K562 (cell line): Measurements from ENCODE around the gene HDAC5. TPM values are rescaled to one million over a fixed set of nuclear protein-coding genes. Genes with fewer than 3 reads are reported as not detected.
"Not testable (repeated sequence)": the region's sequence is repeated elsewhere in the genome, so short reads cannot be mapped to it uniquely, and the experiment has no call there.

Experiments used
- ATAC-seq: fragments of 200-7000 bp; cut with Tn5 transposase; 3 replicates; pipeline ENCODE4 v1.9.1; 2020; ENCODE audit warnings: moderate library complexity
- BruUV-seq: library from RNA; stranded (reverse); fragments of 400-500 nt; replicated peaks from 2 replicates; lab custom pipeline; 2021; lab: Mats Ljungman, UMichigan
- CTCF ChIA-PET: fragments of 300-600 bp; formaldehyde crosslinking; extraction: SDS; loops from one replicate; lab custom pipeline; 2021; ENCODE audit warnings: low intra/inter-chr PET ratio; lab: Yijun Ruan, JAX
- POLR2A ChIA-PET: fragments of 300-600, 350-650 bp; sonication (Branson Sonifier 250); formaldehyde crosslinking; extraction: SDS; loops from one replicate; lab custom pipeline; 2021; ENCODE audit warnings: antibody characterized with exemption, inconsistent platforms; lab: Yijun Ruan, JAX
- DNase-seq, 4 experiments: peaks; one replicate each; pipeline versions ENCODE4 v3.0.0 to v3.0.0-alpha.2; 2011 to 2018; ENCODE audit warnings: low spot score in 3 of 4, mixed read lengths in 3 of 4; ENCODE audit errors: extremely low read depth in 1 of 4
- FAIRE-seq: peaks from 2 replicates; lab custom pipeline; 2011; peaks lifted over from hg19 to GRCh38; lab: Jason Lieb, UNC
- H2AFZ ChIP-seq: 2 replicates; pipeline ENCODE4 v1.6.0; 2011; ENCODE audit warnings: low read depth, low read length, control low read depth, inconsistent platforms
- H3K27ac ChIP-seq: fragments of 200-600 bp; 3 replicates; pipeline ENCODE4 v1.8.0; 2011; ENCODE audit warnings: low read depth, mild to moderate bottlenecking, control low read depth, inconsistent platforms, low read length, moderate library complexity, mixed read lengths; ENCODE audit errors: extremely low read depth
- H3K27me3 ChIP-seq, 2 experiments: fragments of 300-600 bp in 1 of 2; 2 replicates in 1 of 2; 3 replicates in 1 of 2; pipeline versions ENCODE4 v1.6.0 to v1.8.0; 2011; ENCODE audit warnings: inconsistent platforms in 2 of 2, low read length in 2 of 2, mild to moderate bottlenecking in 1 of 2, mixed read lengths in 1 of 2, moderate library complexity in 1 of 2; ENCODE audit not compliant: control insufficient read depth in 2 of 2, insufficient read depth in 2 of 2
- H3K36me3 ChIP-seq: fragments of 300-600 bp; 3 replicates; pipeline ENCODE4 v1.8.0; 2011; ENCODE audit warnings: mild to moderate bottlenecking, low read length, inconsistent platforms; ENCODE audit not compliant: control insufficient read depth, insufficient read depth
- H3K4me1 ChIP-seq, 2 experiments: fragments of 200-600 bp in 1 of 2; replicated peaks in 1 of 2; 2 replicates in 1 of 2; 3 replicates in 1 of 2; pipeline versions ENCODE4 v1.5.1 to v1.8.0; 2011; ENCODE audit warnings: inconsistent platforms in 2 of 2, low read length in 2 of 2, mild to moderate bottlenecking in 1 of 2, mixed read lengths in 1 of 2, moderate library complexity in 1 of 2; ENCODE audit not compliant: control insufficient read depth in 2 of 2, insufficient read depth in 2 of 2
- H3K4me2 ChIP-seq: 2 replicates; pipeline ENCODE4 v1.6.1; 2011; ENCODE audit warnings: low read length, control low read depth, inconsistent platforms, mixed read lengths; ENCODE audit not compliant: insufficient read depth
- H3K4me3 ChIP-seq: fragments of 200-600 bp; sonication (generic), shearing (Covaris generic); 2 replicates; pipeline ENCODE4 v1.5.1; 2016; ENCODE audit warnings: control low read depth, inconsistent platforms
- H3K79me2 ChIP-seq: fragments of 200-600 bp; 3 replicates; pipeline ENCODE4 v1.8.0; 2011; ENCODE audit warnings: low read length, inconsistent platforms; ENCODE audit not compliant: control insufficient read depth, insufficient read depth
- H3K9ac ChIP-seq, 2 experiments: 2 replicates each; pipeline versions ENCODE4 v1.6.0 to v1.6.1; 2011; ENCODE audit warnings: low read depth in 2 of 2, low read length in 2 of 2, control low read depth in 1 of 2, inconsistent platforms in 1 of 2, mild to moderate bottlenecking in 1 of 2, mixed read lengths in 1 of 2; ENCODE audit not compliant: insufficient read depth in 1 of 2
- H3K9me1 ChIP-seq: one replicate; pipeline ENCODE4 v1.6.0; 2011; ENCODE audit warnings: inconsistent platforms, mild to moderate bottlenecking, low read length, moderate library complexity; ENCODE audit not compliant: control insufficient read depth, insufficient read depth
- H3K9me3 ChIP-seq: replicated peaks from 2 replicates; pipeline ENCODE4 v1.5.1; 2011; ENCODE audit warnings: low read depth, low read length, inconsistent platforms; ENCODE audit not compliant: control insufficient read depth, insufficient read depth
- H4K20me1 ChIP-seq: replicated peaks from 2 replicates; pipeline ENCODE4 v1.6.1; 2011; ENCODE audit warnings: low read length, inconsistent platforms, mixed read lengths; ENCODE audit not compliant: control insufficient read depth, insufficient read depth
- STAT5A ChIP-seq: IDR thresholded peaks from 2 replicates; pipeline ENCODE4 v1.6.1; 2012; ENCODE audit warnings: low read length, inconsistent platforms, borderline replicate concordance
- ZNF584 ChIP-seq: fragments of 200-800 bp; sonication (Bioruptor generic); IDR thresholded peaks from 2 replicates; pipeline ENCODE4 v1.6.1; 2016; ENCODE audit warnings: low read depth, mild to moderate bottlenecking, missing genetic modification characterization, missing compliant biosample characterization
- WGBS: fragments of 100-300 bp; shearing (Covaris generic); methylation state at CpG from one replicate; pipeline ENCODE4 v1.1.6; 2016; ENCODE audit warnings: low coverage, mixed read lengths; ENCODE audit not compliant: insufficient coverage; ENCODE audit errors: missing lambda C conversion rate; 5-methylcytosine and 5-hydroxymethylcytosine counted together
- in situ Hi-C: fragments of 300-500 bp; cut with MboI; formaldehyde crosslinking; loops from 4 replicates; pipeline ENCODE4 v1.15.0; 2018; ENCODE audit warnings: inconsistent platforms, mixed read lengths
- intact Hi-C: fragments of 100-400 bp; cut with micrococcal nuclease; formaldehyde crosslinking; loops from 2 replicates; pipeline ENCODE4 v1.14.2; 2022
- polyA plus RNA-seq, 8 experiments: library from polyadenylated mRNA; depleted of rRNA in 4 of 8; stranded (reverse) in 5 of 8; unstranded in 3 of 8; fragments of >200 nt; fragmentation: Nextera tagmentation in 2 of 8; fragmentation: Illumina TruSeq in 1 of 8; extraction: Ambion mirVana in 2 of 8; extraction: Trizol in 1 of 8; gene quantifications; 2 replicates each; pipeline versions ENCODE4 v1.2.1 to v1.2.3, GENCODE V29; 2011 to 2014; ENCODE audit warnings: inconsistent platforms in 1 of 8, missing spikeins in 1 of 8
- total RNA-seq, 7 experiments: library from RNA; depleted of rRNA in 6 of 7; stranded (reverse); fragments of >200 nt in 6 of 7; fragmentation: Illumina TruSeq in 2 of 7; extraction: Trizol in 2 of 7; gene quantifications; 2 replicates each; pipeline versions ENCODE4 v1.2.1 to v1.2.3, GENCODE V29; 2011 to 2021; ENCODE audit warnings: low replicate concordance in 1 of 7

The HDAC5 gene
- total and polyA plus RNA-seq, 9 of the 15 experiments (the other 6 are each of a cell fraction or from before 2014, with no cell fraction given): 0.45 to 26.2 (median 16.4) TPM

DNA sequence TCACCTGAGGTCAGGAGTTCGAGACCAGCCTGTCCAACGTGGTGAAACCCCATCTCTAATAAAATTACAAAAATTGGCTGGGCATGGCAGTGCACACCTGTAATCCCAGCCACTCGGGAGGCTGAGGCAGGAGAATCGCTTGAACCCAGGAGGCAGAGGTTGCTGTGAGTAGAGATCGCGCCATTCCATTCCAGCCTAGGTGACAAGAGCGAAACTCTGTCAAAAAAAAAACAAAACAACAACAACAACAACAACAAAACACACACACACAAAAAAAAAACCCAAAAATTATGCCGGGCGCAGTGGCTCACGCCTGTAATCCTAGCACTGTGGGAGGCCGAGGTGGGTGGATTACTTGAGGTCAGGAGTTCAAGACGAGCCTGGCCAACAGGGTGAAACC, 7.9 kb upstream of the HDAC5 start:
- BruUV-seq, H3K79me2 ChIP-seq, in situ Hi-C loops, ATAC-seq, FAIRE-seq, H3K9me3 ChIP-seq, CTCF ChIA-PET, DNase-seq, H2AFZ ChIP-seq, H3K4me3 ChIP-seq, H3K9me1 ChIP-seq, H3K27ac ChIP-seq, H3K36me3 ChIP-seq, H4K20me1 ChIP-seq, H3K27me3 ChIP-seq, POLR2A ChIA-PET, H3K4me2 ChIP-seq, intact Hi-C loops, H3K9ac ChIP-seq: not testable (repeated sequence)
- 74% methylated on average over 12 of the region's 12 CpGs for WGBS
- peaks cover 11 to 15% of the 10 kb centered on the region in 2 experiments; a peak in 4 of 5 replicates for H3K4me1 ChIP-seq

DNA sequence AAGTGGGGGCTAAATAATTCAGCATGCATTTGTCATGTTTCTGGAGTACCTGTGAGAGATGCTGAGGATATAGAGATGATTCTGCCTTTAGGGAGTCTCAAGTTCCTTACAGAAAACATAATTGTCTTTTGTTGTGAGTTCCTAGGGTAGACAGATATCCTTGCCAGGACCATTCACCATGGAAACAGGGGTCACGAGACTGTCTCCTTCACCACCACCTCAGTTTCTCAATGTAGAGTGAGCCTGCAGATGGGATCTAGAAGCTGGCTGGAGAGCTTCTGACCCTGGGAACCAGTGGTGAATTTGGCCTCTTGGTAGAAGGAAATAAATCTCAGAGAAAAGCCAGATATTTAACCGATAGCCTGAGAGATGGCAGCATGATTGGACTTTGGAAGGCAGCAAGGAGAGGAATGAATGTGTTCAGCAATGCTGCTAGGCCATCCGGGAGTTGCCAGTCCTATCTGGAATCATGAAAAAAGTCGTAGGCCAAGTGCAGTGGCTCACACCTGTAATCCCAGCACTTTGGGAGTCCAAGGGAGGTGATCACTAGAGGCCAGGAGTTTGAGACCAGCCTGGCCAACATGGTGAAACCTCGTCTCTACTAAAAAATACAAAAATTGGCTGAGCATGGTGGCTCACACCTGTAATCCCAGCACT, 7.4 kb upstream of the HDAC5 start:
- Histone ChIP-seq H2AFZ (peak overlapping the region; percentile 53), H3K9ac (no peak overlapping the region), H3K4me1 (peaks cover 11 to 15% of the 10 kb centered on the region in 2 experiments; a peak in 4 of 5 replicates), H3K4me3 (no peak overlapping the region), H3K79me2 (no peaks in the 10 kb centered on the region), H3K9me1 (no peaks in the 10 kb centered on the region), H3K4me2 (no peak overlapping the region), H4K20me1 (no peaks in the 10 kb centered on the region), H3K27me3 (no peaks in the 10 kb centered on the region), H3K9me3 (no peaks in the 10 kb centered on the region), H3K27ac (no peak overlapping the region), H3K36me3 (no peaks in the 10 kb centered on the region)
- FAIRE-seq (no peak), ATAC-seq (no peak), DNase-seq (no peak)
- intact Hi-C loops: no loop called here
- in situ Hi-C loops: no loop called here
- no peak for TF ChIP-seq ZNF584 (CRISPR knock-in tag)
- no peak for TF ChIP-seq STAT5A
- BruUV-seq: no TSS peak
- 68% methylated on average over 5 of the region's 5 CpGs for WGBS
- CTCF ChIA-PET: no interaction called here
- POLR2A ChIA-PET: interaction anchor here (0.8 kb wide), 1 partner anchor 20 kb away, joined by 3 read pairs; no protein-coding TSS in a partner anchor
